Hepatocyte (in vitro differentiated cells): ENCODE measurements around the gene C11orf24. TPM values are rescaled to one million over a fixed set of nuclear protein-coding genes. Genes with fewer than 3 reads are reported as not detected.

ENCODE experiments used
- DNase-seq: peaks from one replicate; pipeline ENCODE4 v3.0.0-alpha.2; 2016; ENCODE audit warnings: low spot score
- H2AFZ ChIP-seq: fragments of 200-600 bp; sonication (generic); 2 replicates; pipeline ENCODE4 v1.6.0; 2016; ENCODE audit warnings: antibody characterized with exemption, mild to moderate bottlenecking
- H3K27ac ChIP-seq: fragments of 200-600 bp; sonication (generic); 2 replicates; pipeline ENCODE4 v1.5.1; 2016; ENCODE audit warnings: mild to moderate bottlenecking
- H3K27me3 ChIP-seq: fragments of 200-600 bp; sonication (generic); 2 replicates; pipeline ENCODE4 v1.6.1; 2016
- H3K36me3 ChIP-seq: fragments of 200-600 bp; sonication (generic); replicated peaks from 2 replicates; pipeline ENCODE4 v1.5.1; 2016; ENCODE audit warnings: low read depth; ENCODE audit not compliant: insufficient read depth
- H3K4me1 ChIP-seq: fragments of 200-600 bp; sonication (generic); 2 replicates; pipeline ENCODE4 v1.5.1; 2016; ENCODE audit warnings: mild to moderate bottlenecking, moderate library complexity; ENCODE audit not compliant: insufficient read depth
- H3K4me2 ChIP-seq: fragments of 200-600 bp; sonication (generic); 2 replicates; pipeline ENCODE4 v1.6.0; 2016
- H3K4me3 ChIP-seq: fragments of 200-600 bp; sonication (generic); 2 replicates; pipeline ENCODE4 v1.5.1; 2016; ENCODE audit warnings: mild to moderate bottlenecking
- H3K79me2 ChIP-seq: fragments of 200-600 bp; sonication (generic); 2 replicates; pipeline ENCODE4 v1.6.0; 2017; ENCODE audit warnings: mild to moderate bottlenecking
- H3K9me2 ChIP-seq: fragments of 200-600 bp; sonication (generic); replicated peaks from 2 replicates; pipeline ENCODE4 v1.6.0; 2017; ENCODE audit warnings: mild to moderate bottlenecking; ENCODE audit not compliant: insufficient read depth
- H3K9me3 ChIP-seq: fragments of 200-600 bp; sonication (generic); 2 replicates; pipeline ENCODE4 v1.5.1; 2016; ENCODE audit warnings: low read depth, mild to moderate bottlenecking
- H4K20me1 ChIP-seq: fragments of 200-600 bp; sonication (generic); 2 replicates; pipeline ENCODE4 v1.6.0; 2016; ENCODE audit warnings: mild to moderate bottlenecking; ENCODE audit not compliant: insufficient read depth, poor library complexity, severe bottlenecking
- CTCF ChIP-seq: fragments of 200-600 bp; sonication (generic); IDR thresholded peaks from 2 replicates; pipeline ENCODE4 v1.5.1; 2016; ENCODE audit warnings: antibody characterized with exemption, mild to moderate bottlenecking; ENCODE audit not compliant: poor library complexity
- EZH2 ChIP-seq: fragments of 200-600 bp; sonication (generic); IDR thresholded peaks from 2 replicates; pipeline ENCODE4 v1.6.1; 2016; ENCODE audit warnings: antibody characterized with exemption, mild to moderate bottlenecking, borderline replicate concordance
- EZH2phosphoT487 ChIP-seq: fragments of 200-600 bp; sonication (generic); IDR thresholded peaks from one replicate; pipeline ENCODE4 v1.6.1; 2018; ENCODE audit warnings: antibody characterized with exemption, mild to moderate bottlenecking, low read depth, moderate library complexity; ENCODE audit not compliant: unreplicated experiment, severe bottlenecking
- WGBS: methylation state at CpG from one replicate; pipeline ENCODE4 v1.1.6; 2016; ENCODE audit warnings: low lambda C conversion rate; ENCODE audit errors: missing lambda C conversion rate; 5-methylcytosine and 5-hydroxymethylcytosine counted together
- polyA plus RNA-seq: library from polyadenylated mRNA; unstranded; fragments of >200 nt; fragmentation: Nextera tagmentation; extraction: Ambion mirVana; gene quantifications from 2 replicates; pipeline ENCODE4 v1.2.1, GENCODE V29; 2016
- total RNA-seq: library from RNA; depleted of rRNA; stranded (reverse); fragments of >200 nt; gene quantifications from 2 replicates; pipeline ENCODE4 v1.2.3, GENCODE V29; 2014

The C11orf24 gene
- total and polyA plus RNA-seq, 2 experiments from 2014 or later: 55.6 to 76.2 TPM

- Histone ChIP-seq H3K9me3 (no peaks in the 10 kb centered on the region), H4K20me1 (no peaks in the 10 kb centered on the region), H3K4me2 (no peak overlapping the region), H3K27ac (no peak overlapping the region), H3K9me2 (no peaks in the 10 kb centered on the region), H3K4me3 (no peak overlapping the region), H3K4me1 (peaks cover 4% of the 10 kb centered on the region), H2AFZ (no peak overlapping the region), H3K36me3 (no peaks in the 10 kb centered on the region), H3K79me2 (peaks cover 8% of the 10 kb centered on the region), H3K27me3 (no peaks in the 10 kb centered on the region)
- TF ChIP-seq CTCF: no peak
- no peak for TF ChIP-seq EZH2phosphoT487
- no peak for TF ChIP-seq EZH2
- 98% methylated on average over 8 of the region's 8 CpGs for WGBS
- no peak for DNase-seq
Observed at GRCh38 chr11:68262544-68262827, 9.3 kb downstream of the C11orf24 start.

- Histone ChIP-seq H3K36me3 (no peaks in the 10 kb centered on the region), H3K79me2 (peaks cover 6% of the 10 kb centered on the region), H3K9me3 (no peaks in the 10 kb centered on the region), H3K4me1 (peaks cover 4% of the 10 kb centered on the region), H3K27me3 (no peaks in the 10 kb centered on the region), H2AFZ (no peak overlapping the region), H3K4me2 (no peak overlapping the region), H3K9me2 (no peaks in the 10 kb centered on the region), H3K4me3 (no peak overlapping the region), H3K27ac (no peak overlapping the region), H4K20me1 (no peaks in the 10 kb centered on the region)
- TF ChIP-seq EZH2 (no peak), EZH2phosphoT487 (no peak), CTCF (no peak)
- WGBS: 98% methylated on average over 23 of the region's 24 CpGs
- no peak for DNase-seq
Observed at GRCh38 chr11:68261749-68262543, 9.8 kb downstream of the C11orf24 start.

- no peaks in the 10 kb centered on the region for H3K36me3 ChIP-seq
Observed at GRCh38 chr11:68261006-68261405, 10.8 kb downstream of the C11orf24 start.

More at GRCh38 chr11:68261006-68261405, 10.8 kb downstream of the C11orf24 start:
- Histone ChIP-seq H4K20me1 (no peaks in the 10 kb centered on the region), H3K27me3 (no peaks in the 10 kb centered on the region), H3K9me3 (no peaks in the 10 kb centered on the region), H3K4me2 (no peak overlapping the region), H2AFZ (no peak overlapping the region), H3K4me3 (no peak overlapping the region), H3K79me2 (peaks cover 3% of the 10 kb centered on the region), H3K4me1 (peaks cover 11% of the 10 kb centered on the region), H3K9me2 (no peaks in the 10 kb centered on the region), H3K27ac (no peak overlapping the region)
- TF ChIP-seq EZH2phosphoT487 (no peak), EZH2 (no peak), CTCF (no peak)
- no peak for DNase-seq
- WGBS: 94% methylated on average over 15 of the region's 15 CpGs
